ENCODE data around the gene DRAXIN. TPM values are rescaled to one million over a fixed set of nuclear protein-coding genes. Genes with fewer than 3 reads are reported as not detected.

Gene DRAXIN
- total RNA-seq, 2 donors from 2014 or later = not detected

DNA sequence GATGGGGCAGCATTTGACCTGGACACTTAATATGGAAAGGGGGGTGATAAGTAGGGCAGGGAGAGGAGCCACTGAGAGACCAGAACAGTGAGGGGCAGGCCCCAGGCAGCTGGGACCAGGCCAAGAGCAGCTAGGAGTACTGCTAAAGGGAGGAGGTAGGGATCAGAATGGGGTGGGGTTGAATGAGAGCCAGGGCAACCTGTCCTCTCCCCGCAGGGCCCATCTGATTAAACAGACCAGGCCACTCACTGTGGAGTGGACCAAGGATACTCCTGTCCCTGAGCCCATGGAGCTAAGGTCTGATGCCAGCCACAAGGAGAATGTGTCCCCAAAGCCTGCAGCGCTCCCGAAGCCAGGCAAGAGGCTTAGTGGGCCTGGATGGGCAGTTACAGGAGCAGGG lies 72.6 kb downstream of the DRAXIN start:
- H3K36me3 ChIP-seq (replicated peaks in 1 of 2; ENCODE audit: insufficient read depth in 1 of 2, low read depth in 2 of 2) = no peaks in the 10 kb centered on the region
- TF ChIP-seq, protein P1, sequence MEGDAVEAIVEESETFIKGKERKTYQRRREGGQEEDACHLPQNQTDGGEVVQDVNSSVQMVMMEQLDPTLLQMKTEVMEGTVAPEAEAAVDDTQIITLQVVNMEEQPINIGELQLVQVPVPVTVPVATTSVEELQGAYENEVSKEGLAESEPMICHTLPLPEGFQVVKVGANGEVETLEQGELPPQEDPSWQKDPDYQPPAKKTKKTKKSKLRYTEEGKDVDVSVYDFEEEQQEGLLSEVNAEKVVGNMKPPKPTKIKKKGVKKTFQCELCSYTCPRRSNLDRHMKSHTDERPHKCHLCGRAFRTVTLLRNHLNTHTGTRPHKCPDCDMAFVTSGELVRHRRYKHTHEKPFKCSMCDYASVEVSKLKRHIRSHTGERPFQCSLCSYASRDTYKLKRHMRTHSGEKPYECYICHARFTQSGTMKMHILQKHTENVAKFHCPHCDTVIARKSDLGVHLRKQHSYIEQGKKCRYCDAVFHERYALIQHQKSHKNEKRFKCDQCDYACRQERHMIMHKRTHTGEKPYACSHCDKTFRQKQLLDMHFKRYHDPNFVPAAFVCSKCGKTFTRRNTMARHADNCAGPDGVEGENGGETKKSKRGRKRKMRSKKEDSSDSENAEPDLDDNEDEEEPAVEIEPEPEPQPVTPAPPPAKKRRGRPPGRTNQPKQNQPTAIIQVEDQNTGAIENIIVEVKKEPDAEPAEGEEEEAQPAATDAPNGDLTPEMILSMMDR (IDR thresholded peaks at IDR 0.05) = no peak
- TF ChIP-seq POLR2A (IDR thresholded peaks at IDR 0.05) = no peak
- 68 to 86% methylated on average over 3 of the region's 3 CpGs for WGBS, 2 donors
- intact Hi-C loops (cut with DNase I) = no loop called here
- H3K9me3 ChIP-seq = no peaks in the 10 kb centered on the region
- H3K27ac ChIP-seq = no peak overlapping the region
- peaks cover 0 to 8% of the 10 kb centered on the region in 2 donors for H3K27me3 ChIP-seq
- no peak overlapping the region for H3K4me3 ChIP-seq
- DNase-seq (no peak), ATAC-seq (no peak)
- peaks cover 12% of the 10 kb centered on the region for H3K4me1 ChIP-seq

DNA sequence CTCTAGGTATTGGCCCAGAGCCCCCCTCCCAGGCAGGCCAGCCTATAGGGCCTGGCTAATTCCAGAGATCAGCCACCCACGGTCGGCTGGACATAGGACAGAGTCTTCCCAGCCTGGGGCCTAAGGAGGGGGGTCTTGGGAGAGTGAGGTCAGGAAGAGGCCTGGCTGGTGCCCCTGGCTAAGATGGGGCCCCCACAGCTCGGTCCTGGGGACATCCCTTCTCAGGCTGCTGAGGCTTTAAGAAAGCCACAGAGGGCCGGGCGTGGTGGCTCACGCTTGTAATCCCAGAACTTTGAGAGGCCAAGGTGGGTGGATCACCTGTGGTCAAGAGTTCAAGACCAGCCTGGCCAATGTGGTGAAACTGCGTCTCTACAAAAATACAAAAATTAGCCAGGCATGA lies 73.0 kb downstream of the DRAXIN start:
- H3K36me3 ChIP-seq (replicated peaks in 1 of 2; ENCODE audit: insufficient read depth in 1 of 2, low read depth in 2 of 2) = no peaks in the 10 kb centered on the region
- 91 to 92% methylated on average over 4 to 7 of the region's 7 CpGs for WGBS, 2 donors
- H3K27ac ChIP-seq = no peak overlapping the region
- no peak overlapping the region for H3K4me3 ChIP-seq
- intact Hi-C loops (cut with DNase I) = no loop called here
- TF ChIP-seq POLR2A (IDR thresholded peaks at IDR 0.05) = no peak
- TF ChIP-seq, protein P1 (IDR thresholded peaks at IDR 0.05) = no peak
- H3K4me1 ChIP-seq = peaks cover 12% of the 10 kb centered on the region
- DNase-seq = no peak
- H3K27me3 ChIP-seq = peaks cover 0 to 8% of the 10 kb centered on the region in 2 donors
- ATAC-seq = no peak
- no peaks in the 10 kb centered on the region for H3K9me3 ChIP-seq

DNA sequence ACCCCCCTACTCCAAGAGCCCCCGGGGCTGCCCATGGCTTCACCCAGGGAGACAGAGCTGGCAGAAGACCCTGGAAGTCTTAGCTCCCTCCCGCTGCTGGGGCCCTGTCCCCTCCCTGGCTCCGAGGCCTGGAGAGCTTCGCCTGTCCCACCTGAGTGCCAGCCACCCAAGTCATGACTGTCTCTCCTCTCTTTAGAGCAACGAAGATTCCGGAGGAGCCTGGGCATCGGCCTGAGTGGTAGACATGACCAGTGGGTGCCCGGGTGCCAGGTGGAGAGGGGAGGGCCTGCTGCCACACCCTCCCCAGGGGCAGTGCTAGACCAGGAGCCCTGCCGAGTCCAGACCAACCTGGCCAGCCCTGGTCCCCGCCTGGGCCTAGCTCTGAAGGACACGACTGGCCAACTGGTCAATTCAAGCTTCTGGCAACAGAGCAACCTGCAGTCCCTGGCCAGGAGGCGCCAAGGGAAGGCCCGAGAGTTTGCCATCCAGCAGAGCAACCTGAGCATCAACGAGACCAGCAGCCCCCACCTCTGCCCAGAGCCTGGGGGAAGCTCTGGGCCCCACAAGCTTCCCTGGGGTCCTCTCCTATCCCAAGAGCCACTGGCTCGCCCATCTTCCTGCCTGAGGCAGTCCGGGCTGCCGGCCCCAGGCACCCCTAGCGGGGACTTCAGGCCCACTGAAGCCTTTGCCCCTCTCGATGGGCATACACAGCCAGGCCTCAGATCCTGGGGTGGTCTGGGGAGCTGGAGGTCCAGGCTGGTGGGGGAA lies 74.3 kb downstream of the DRAXIN start:
- no peak for DNase-seq
- H3K36me3 ChIP-seq (replicated peaks in 1 of 2; ENCODE audit: insufficient read depth in 1 of 2, low read depth in 2 of 2) = no peaks in the 10 kb centered on the region
- ATAC-seq = no peak
- 82 to 86% methylated on average over 11 to 19 of the region's 19 CpGs for WGBS, 2 donors
- H3K9me3 ChIP-seq = no peaks in the 10 kb centered on the region
- H3K27ac ChIP-seq = no peak overlapping the region
- H3K4me3 ChIP-seq = no peak overlapping the region
- TF ChIP-seq, protein P1 (IDR thresholded peaks at IDR 0.05) = no peak
- H3K27me3 ChIP-seq = peaks cover 0 to 8% of the 10 kb centered on the region in 2 donors
- intact Hi-C loops (cut with DNase I) = no loop called here
- H3K4me1 ChIP-seq = peaks cover 12% of the 10 kb centered on the region

DNA sequence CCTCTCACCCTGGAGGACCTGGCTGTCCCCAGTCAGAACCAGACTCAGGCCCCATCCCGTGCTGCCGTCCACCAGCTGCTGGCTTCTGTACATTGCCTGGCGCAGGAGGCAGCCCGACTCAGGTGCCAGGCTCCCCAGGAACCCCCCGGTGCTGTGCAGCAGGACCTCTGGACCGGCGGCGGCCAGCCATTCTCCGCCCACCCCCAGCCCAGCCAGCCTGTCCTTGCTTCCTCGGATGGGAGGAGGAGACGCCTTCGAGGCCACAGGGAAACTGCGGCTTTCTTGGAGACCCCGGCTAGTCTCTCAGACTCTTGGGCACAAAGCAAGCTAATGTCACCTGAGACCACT lies 74.9 kb downstream of the DRAXIN start:
- DNase-seq = no peak
- Histone ChIP-seq H3K9me3 (no peaks in the 10 kb centered on the region), H3K36me3 (replicated peaks in 1 of 2; ENCODE audit: insufficient read depth in 1 of 2, low read depth in 2 of 2) (no peaks in the 10 kb centered on the region), H3K27me3 (peaks cover 0 to 8% of the 10 kb centered on the region in 2 donors), H3K27ac (no peak overlapping the region), H3K4me1 (peaks cover 12% of the 10 kb centered on the region), H3K4me3 (no peak overlapping the region)
- WGBS, 2 donors = 60 to 77% methylated on average over 2 to 13 of the region's 14 CpGs
- intact Hi-C loops (cut with DNase I) = no loop called here
- ATAC-seq = no peak
- TF ChIP-seq POLR2A (IDR thresholded peaks at IDR 0.05) = no peak
- TF ChIP-seq, protein P1 (IDR thresholded peaks at IDR 0.05) = no peak

All from body of pancreas (tissue), 4 donors.